NT2/D1 (cell line): ENCODE data around the gene KIZ.

Experiments
- DNase-seq: peaks from one replicate; pipeline ENCODE4 v3.0.0-alpha.2; 2011; ENCODE audit warnings: low read depth, low spot score
- H3K27me3 ChIP-seq: 2 replicates; pipeline ENCODE4 v1.6.0; 2011; ENCODE audit warnings: mild to moderate bottlenecking; ENCODE audit not compliant: insufficient read length, insufficient read depth
- H3K36me3 ChIP-seq: 2 replicates; pipeline ENCODE4 v1.6.1; 2011; ENCODE audit warnings: mild to moderate bottlenecking, low read length, mixed read lengths; ENCODE audit not compliant: insufficient read depth, insufficient read length
- H3K4me1 ChIP-seq: 2 replicates; pipeline ENCODE4 v1.5.1; 2011; ENCODE audit not compliant: insufficient read depth, insufficient read length
- H3K4me3 ChIP-seq: 2 replicates; pipeline ENCODE4 v1.5.1; 2011; ENCODE audit warnings: low read depth; ENCODE audit not compliant: insufficient read length
- H3K9ac ChIP-seq: 2 replicates; pipeline ENCODE4 v1.6.0; 2011; ENCODE audit warnings: low read depth; ENCODE audit not compliant: insufficient read length
- H3K9me3 ChIP-seq: 2 replicates; pipeline ENCODE4 v1.5.1; 2011; ENCODE audit warnings: mild to moderate bottlenecking, low read length; ENCODE audit not compliant: insufficient read depth
- SUZ12 ChIP-seq: IDR thresholded peaks from 2 replicates; pipeline ENCODE4 v1.6.1; 2011; ENCODE audit not compliant: insufficient read length, insufficient read depth; ENCODE audit errors: extremely low read depth
- YY1 ChIP-seq: IDR thresholded peaks from 2 replicates; pipeline ENCODE4 v1.6.1; 2011; ENCODE audit not compliant: insufficient read length, insufficient read depth
- ZNF274 ChIP-seq: IDR thresholded peaks from 2 replicates; pipeline ENCODE4 v1.6.1; 2011; ENCODE audit warnings: mild to moderate bottlenecking, low read depth, low read length

The KIZ gene

DNA sequence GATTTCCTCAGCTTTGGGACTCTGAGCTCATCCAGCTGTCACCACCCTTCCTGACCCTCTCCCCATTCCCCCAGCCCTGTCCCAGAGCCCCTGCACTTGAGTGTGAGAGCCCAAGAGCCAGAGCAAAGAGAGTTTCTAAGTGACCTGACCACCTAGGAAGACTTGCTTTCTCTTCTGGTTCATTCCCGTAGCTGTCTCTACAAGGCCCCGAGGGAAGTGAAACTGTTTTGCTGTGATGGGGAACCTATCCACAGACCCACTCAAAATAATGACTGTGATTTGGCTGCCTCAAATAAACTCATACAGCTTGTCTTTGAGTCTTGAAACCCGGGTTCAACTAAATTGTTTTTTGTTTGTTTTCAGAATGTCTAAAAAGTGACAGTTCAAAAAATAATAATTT, 102.6 kb downstream of the KIZ start:
- Histone ChIP-seq H3K4me1 (no peaks in the 10 kb centered on the region), H3K9me3 (no peaks in the 10 kb centered on the region), H3K27me3 (no peaks in the 10 kb centered on the region), H3K36me3 (no peaks in the 10 kb centered on the region), H3K9ac (no peak overlapping the region), H3K4me3 (no peak overlapping the region)
- TF ChIP-seq YY1: no peak
- TF ChIP-seq ZNF274: no peak
- no peak for TF ChIP-seq SUZ12
- no peak for DNase-seq

DNA sequence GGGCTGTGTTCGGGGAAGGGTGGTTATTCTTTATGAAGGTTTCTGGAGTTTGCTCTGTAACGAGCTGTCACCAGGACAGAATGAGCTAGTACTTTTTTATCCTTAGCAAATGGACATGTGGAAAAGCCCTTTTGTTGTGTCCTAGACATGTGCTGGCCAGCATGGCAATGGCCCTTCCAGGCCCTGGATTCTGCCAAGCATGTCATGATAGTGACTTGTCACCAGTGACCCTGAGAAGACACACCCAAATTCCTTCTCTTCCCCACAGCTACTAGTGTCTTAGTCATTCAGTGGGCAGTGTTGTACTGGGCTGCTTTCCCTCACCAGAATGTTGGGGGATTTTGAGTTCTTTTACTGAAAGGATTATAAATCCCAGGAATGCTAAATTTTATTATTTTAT, 103.3 kb downstream of the KIZ start:
- TF ChIP-seq YY1 (no peak), ZNF274 (no peak), SUZ12 (no peak)
- H3K36me3 ChIP-seq: no peaks in the 10 kb centered on the region
- H3K9ac ChIP-seq: no peak overlapping the region
- H3K4me1 ChIP-seq: no peaks in the 10 kb centered on the region
- no peaks in the 10 kb centered on the region for H3K9me3 ChIP-seq
- DNase-seq: no peak
- H3K4me3 ChIP-seq: no peak overlapping the region
- no peaks in the 10 kb centered on the region for H3K27me3 ChIP-seq

DNA sequence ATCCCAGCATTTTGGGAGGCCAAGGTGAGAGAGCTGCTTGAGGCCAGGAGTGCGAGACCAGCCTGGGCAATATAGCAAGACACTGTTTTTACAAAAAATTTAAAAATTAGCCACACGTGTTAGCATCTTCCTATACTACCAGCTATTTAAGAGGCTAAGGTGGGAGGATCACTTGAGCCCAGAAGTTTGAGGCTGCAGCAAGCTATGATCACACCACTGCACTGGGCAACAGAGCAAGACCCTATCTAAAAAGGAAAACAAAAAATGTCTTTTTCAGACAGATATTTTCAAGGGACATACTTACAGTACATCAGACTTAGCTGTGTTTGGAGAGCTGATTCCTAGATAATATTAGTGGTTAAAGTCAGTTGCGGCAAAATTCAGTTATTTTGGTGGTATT, 104.3 kb downstream of the KIZ start:
- no peaks in the 10 kb centered on the region for H3K36me3 ChIP-seq
- H3K4me3 ChIP-seq: no peak overlapping the region
- no peaks in the 10 kb centered on the region for H3K4me1 ChIP-seq
- no peak overlapping the region for H3K9ac ChIP-seq
- no peak for TF ChIP-seq SUZ12
- TF ChIP-seq YY1: no peak
- TF ChIP-seq ZNF274: no peak
- no peak for DNase-seq
- H3K27me3 ChIP-seq: no peaks in the 10 kb centered on the region
- no peaks in the 10 kb centered on the region for H3K9me3 ChIP-seq

DNA sequence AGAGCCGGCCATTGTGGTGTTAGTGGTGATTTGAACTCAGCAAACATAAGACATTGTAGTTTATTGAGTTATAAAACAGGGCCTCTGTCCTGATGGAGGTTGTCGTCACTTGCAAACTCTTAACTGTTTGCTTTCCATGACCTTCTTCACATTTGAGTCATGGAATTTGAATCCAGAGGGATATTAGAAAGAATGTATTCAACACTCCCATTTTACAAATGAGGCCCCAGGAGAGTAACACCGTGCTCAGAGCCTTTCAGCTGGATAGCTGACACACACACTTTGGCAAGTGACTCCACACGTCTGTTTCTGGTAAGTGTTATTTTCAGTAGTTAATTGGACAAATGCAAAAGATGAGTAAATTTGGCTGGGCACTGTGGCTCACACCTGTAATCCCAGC, 104.8 kb downstream of the KIZ start:
- Histone ChIP-seq H3K4me1 (no peaks in the 10 kb centered on the region), H3K4me3 (no peak overlapping the region), H3K27me3 (no peaks in the 10 kb centered on the region), H3K9me3 (no peaks in the 10 kb centered on the region), H3K36me3 (no peaks in the 10 kb centered on the region), H3K9ac (no peak overlapping the region)
- TF ChIP-seq SUZ12 (no peak), YY1 (no peak), ZNF274 (no peak)
- no peak for DNase-seq

DNA sequence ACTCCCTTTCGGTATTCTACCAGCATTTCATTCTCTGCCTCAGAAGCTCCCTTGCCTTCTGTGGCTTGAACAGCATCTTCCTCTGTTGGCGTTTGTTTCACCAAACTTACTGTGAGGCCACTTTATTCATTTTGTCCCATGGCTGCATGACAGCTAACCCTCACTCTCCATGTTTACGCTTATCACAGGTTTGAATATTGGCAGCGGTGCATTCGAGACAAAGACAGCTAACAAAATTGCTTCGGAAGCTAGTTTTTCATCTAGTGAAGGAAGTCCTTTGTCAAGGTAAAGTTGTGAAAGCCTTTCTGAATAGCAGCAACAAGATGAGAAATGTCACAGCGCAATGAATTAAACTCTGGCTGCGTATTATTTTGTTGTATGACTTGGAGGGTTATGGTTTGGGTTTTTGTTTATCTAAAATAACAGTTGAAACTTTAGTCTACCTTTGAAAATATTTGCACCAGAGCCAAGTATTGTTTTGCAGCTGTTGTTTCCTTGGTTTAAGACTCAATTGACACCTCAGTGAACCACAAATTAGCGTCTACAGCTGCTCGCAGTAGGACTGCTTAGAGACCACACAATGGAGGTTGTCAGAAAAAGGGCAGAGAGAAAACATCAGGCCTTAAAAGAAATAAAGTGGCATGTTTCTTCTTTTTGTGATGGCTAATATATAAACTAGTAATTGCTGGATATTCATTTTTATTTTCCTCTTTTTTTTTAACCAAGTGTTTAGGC, 106.8 kb downstream of the KIZ start:
- Histone ChIP-seq H3K4me1 (no peaks in the 10 kb centered on the region), H3K9ac (no peak overlapping the region), H3K9me3 (no peaks in the 10 kb centered on the region), H3K4me3 (no peak overlapping the region), H3K36me3 (no peaks in the 10 kb centered on the region), H3K27me3 (no peaks in the 10 kb centered on the region)
- DNase-seq: no peak
- TF ChIP-seq SUZ12: no peak
- no peak for TF ChIP-seq ZNF274
- TF ChIP-seq YY1: no peak

DNA sequence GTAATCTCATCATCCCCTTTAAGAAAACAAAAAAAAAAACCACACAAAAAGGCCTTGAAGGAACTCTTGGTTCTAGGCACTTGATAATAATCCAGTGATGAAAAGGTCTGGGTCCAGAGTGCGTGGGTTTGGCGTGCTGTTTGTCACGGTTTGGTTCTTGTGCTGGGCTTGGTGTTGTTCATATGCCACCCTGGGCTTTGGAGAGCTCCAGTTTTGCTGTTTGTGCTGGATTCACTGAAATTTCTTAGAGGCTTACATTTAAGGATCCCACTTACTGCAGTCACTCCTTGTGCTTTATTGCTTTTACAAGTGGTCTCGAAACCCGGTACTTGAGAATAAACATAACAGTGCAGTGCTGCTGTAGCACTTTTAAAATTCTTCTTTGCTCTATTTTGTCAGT, 108.4 kb downstream of the KIZ start:
- Histone ChIP-seq H3K9ac (no peak overlapping the region), H3K36me3 (no peaks in the 10 kb centered on the region), H3K4me3 (no peak overlapping the region), H3K9me3 (no peaks in the 10 kb centered on the region), H3K4me1 (no peaks in the 10 kb centered on the region), H3K27me3 (no peaks in the 10 kb centered on the region)
- DNase-seq: no peak
- TF ChIP-seq SUZ12 (no peak), YY1 (no peak)

DNA sequence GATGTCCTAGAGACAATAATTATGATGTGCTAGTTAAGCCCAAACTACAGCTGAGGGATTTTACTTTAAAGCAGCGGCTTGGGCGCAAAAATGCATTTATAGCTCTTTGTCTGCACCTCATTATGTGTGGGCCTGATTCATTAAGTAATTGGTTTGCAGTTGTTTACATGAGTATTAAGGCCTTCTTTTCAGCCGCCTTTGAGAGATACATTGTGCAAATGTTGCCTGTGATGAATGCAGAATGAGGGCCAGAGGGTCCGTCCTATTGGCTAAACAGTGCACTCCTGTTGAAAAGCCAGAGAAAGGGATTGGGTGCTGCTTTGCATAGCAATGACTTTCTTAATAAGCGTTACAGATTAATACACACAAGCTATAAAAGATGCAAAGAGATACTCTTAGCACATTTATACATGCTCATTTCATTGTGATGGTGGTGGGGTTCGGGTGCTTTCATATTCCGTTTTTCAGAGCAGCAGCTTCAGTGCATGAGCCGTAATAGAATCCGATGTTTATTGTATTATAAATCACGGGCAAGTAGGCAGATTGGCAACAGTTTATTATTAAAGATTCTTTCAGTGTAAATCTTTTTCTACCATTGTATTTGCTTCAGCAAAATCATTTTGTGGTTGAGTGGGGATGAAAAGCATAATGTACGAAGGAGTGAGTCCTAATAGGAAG, 109.1 kb downstream of the KIZ start:
- Histone ChIP-seq H3K9ac (no peak overlapping the region), H3K4me1 (no peaks in the 10 kb centered on the region), H3K27me3 (no peaks in the 10 kb centered on the region), H3K4me3 (no peak overlapping the region), H3K9me3 (no peaks in the 10 kb centered on the region), H3K36me3 (no peaks in the 10 kb centered on the region)
- DNase-seq: no peak
- TF ChIP-seq ZNF274 (no peak), SUZ12 (no peak), YY1 (no peak)
